NCI-H460 (cell line): ENCODE data around the gene PROCA1. TPM values are rescaled to one million over a fixed set of nuclear protein-coding genes. Genes with fewer than 3 reads are reported as not detected.
A peak's percentile ranks its signal among the peaks of the same experiment; 100 is the strongest.

Experiments
- DNase-seq: peaks from one replicate; pipeline ENCODE4 v3.0.0-alpha.2; 2016; ENCODE audit warnings: low read depth; ENCODE audit errors: extremely low read depth
- total RNA-seq: library from RNA; depleted of rRNA; stranded (reverse); fragments of >200 nt; shearing (Covaris generic); gene quantifications from 2 replicates; pipeline ENCODE4 v1.2.3, GENCODE V29; 2014

Gene PROCA1
- total RNA-seq, 1 experiment from 2014 or later, result 3.4 TPM

GRCh38 chr17:28712705-28713415 is 1.2 kb upstream of the PROCA1 start:
- DNase-seq, result no peak

GRCh38 chr17:28712032-28712704 is 480 bp upstream of the PROCA1 start:
- no peak for DNase-seq

GRCh38 chr17:28710861-28711722 is 596 bp downstream of the PROCA1 start:
- DNase-seq, result peak; percentile 86

- no peak for DNase-seq
These were observed 4.4 kb downstream of the PROCA1 start for GRCh38 chr17:28707339-28707720.

- DNase-seq, result no peak
These were observed 5.0 kb downstream of the PROCA1 start for GRCh38 chr17:28706471-28707338.

GRCh38 chr17:28705728-28706334 is 5.9 kb downstream of the PROCA1 start:
- no peak for DNase-seq

GRCh38 chr17:28705074-28705659 is 6.5 kb downstream of the PROCA1 start:
- no peak for DNase-seq

- DNase-seq, result no peak
These were observed 7.3 kb downstream of the PROCA1 start for GRCh38 chr17:28704219-28704858.

- no peak for DNase-seq
These were observed 8.0 kb downstream of the PROCA1 start for GRCh38 chr17:28703552-28704218.

GRCh38 chr17:28702752-28703150 is 8.9 kb downstream of the PROCA1 start:
- no peak for DNase-seq

GRCh38 chr17:28702026-28702751 is 9.5 kb downstream of the PROCA1 start:
- DNase-seq, result no peak

- DNase-seq, result no peak
These were observed 10.7 kb downstream of the PROCA1 start for GRCh38 chr17:28700830-28701492.

GRCh38 chr17:28700278-28700677 is 11.4 kb downstream of the PROCA1 start:
- DNase-seq, result no peak

- no peak for DNase-seq
These were observed 13.3 kb downstream of the PROCA1 start for GRCh38 chr17:28698253-28698941.

GRCh38 chr17:28693869-28694268 is 17.8 kb downstream of the PROCA1 start:
- DNase-seq, result no peak

GRCh38 chr17:28689011-28689410 is 22.7 kb downstream of the PROCA1 start:
- DNase-seq, result no peak

GRCh38 chr17:28688481-28688880 is 23.2 kb downstream of the PROCA1 start:
- DNase-seq, result no peak
